Gastroesophageal sphincter (tissue), 3 donors: ENCODE data around the gene SORL1-AS1.

Experiments used
- CTCF ChIP-seq, 4 experiments: fragments of 200-600 bp in 2 of 4; fragments of 450-650 bp in 2 of 4; sonication (generic) in 1 of 4; IDR thresholded peaks; one replicate each; pipeline ENCODE4 v1.5.1; 2017 to 2019; ENCODE audit warnings: antibody characterized with exemption in 4 of 4, mild to moderate bottlenecking in 2 of 4, moderate library complexity in 2 of 4
- POLR2A ChIP-seq, 2 donors: fragments of 450-650 bp; IDR thresholded peaks; one replicate each; pipeline ENCODE4 v1.6.1; 2017; ENCODE audit warnings: antibody characterized with exemption in 2 of 2, mild to moderate bottlenecking in 2 of 2, moderate library complexity in 1 of 2
- POLR2AphosphoS5 ChIP-seq: sonication (generic); formaldehyde crosslinking; IDR thresholded peaks from one replicate; pipeline ENCODE4 v1.6.1; 2017; ENCODE audit warnings: antibody characterized with exemption

- TF ChIP-seq POLR2A (IDR thresholded peaks at IDR 0.05) (no peak), CTCF (IDR thresholded peaks at IDR 0.05) (no peak), POLR2AphosphoS5 (no peak)
Observed at GRCh38 chr11:121455115-121455514, 2.3 kb upstream of the SORL1-AS1 start.
